Liver (tissue), 9 donors: ENCODE data around the gene JCHAIN. TPM values are rescaled to one million over a fixed set of nuclear protein-coding genes. Genes with fewer than 3 reads are reported as not detected.

Source experiments
- DNase-seq: peaks from one replicate; pipeline ENCODE4 v3.0.0-alpha.2; 2017; ENCODE audit warnings: low spot score
- H3K27ac ChIP-seq, 2 donors: one replicate each; pipeline ENCODE4 v1.7.0; 2013; ENCODE audit warnings: inconsistent platforms in 2 of 2, low read length in 2 of 2, control low read depth in 1 of 2, low read depth in 1 of 2, mild to moderate bottlenecking in 1 of 2
- H3K27me3 ChIP-seq, 4 donors: one replicate each; pipeline versions ENCODE4 v1.6.1 to v1.7.0; 2013; ENCODE audit warnings: low read length in 3 of 4, inconsistent platforms in 1 of 4, mild to moderate bottlenecking in 1 of 4, moderate library complexity in 1 of 4; ENCODE audit not compliant: control insufficient read depth in 4 of 4, insufficient read depth in 4 of 4
- H3K36me3 ChIP-seq, 4 donors: one replicate each; pipeline versions ENCODE4 v1.6.1 to v1.7.0; 2013; ENCODE audit warnings: low read length in 3 of 4, mild to moderate bottlenecking in 3 of 4, low read depth in 1 of 4, moderate library complexity in 1 of 4; ENCODE audit not compliant: control insufficient read depth in 4 of 4, insufficient read depth in 3 of 4
- H3K4me1 ChIP-seq, 4 donors: one replicate each; pipeline versions ENCODE4 v1.6.1 to v1.7.0; 2013; ENCODE audit warnings: low read length in 3 of 4, mild to moderate bottlenecking in 3 of 4, moderate library complexity in 1 of 4; ENCODE audit not compliant: control insufficient read depth in 4 of 4, insufficient read depth in 4 of 4
- H3K4me3 ChIP-seq, 3 donors: one replicate each; pipeline versions ENCODE4 v1.6.1 to v1.7.0; 2013; ENCODE audit warnings: low read length in 3 of 3, control low read depth in 1 of 3, low read depth in 1 of 3, mild to moderate bottlenecking in 1 of 3
- H3K9ac ChIP-seq, 2 donors: one replicate each; pipeline ENCODE4 v1.7.0; 2013; ENCODE audit warnings: low read length in 2 of 2, mild to moderate bottlenecking in 2 of 2, moderate library complexity in 2 of 2, control low read depth in 1 of 2, low read depth in 1 of 2
- H3K9me3 ChIP-seq, 4 donors: one replicate each; pipeline versions ENCODE4 v1.6.1 to v1.7.0; 2013; ENCODE audit warnings: low read length in 3 of 4; ENCODE audit not compliant: control insufficient read depth in 4 of 4
- FOXA2 ChIP-seq: IDR thresholded peaks from 2 replicates; pipeline ENCODE4 v1.6.1; 2016; ENCODE audit warnings: antibody characterized with exemption
- HNF4A ChIP-seq, 2 donors: conservative IDR thresholded peaks; 2 replicates each; pipeline ENCODE4 v1.6.1; 2016; ENCODE audit warnings: antibody characterized with exemption in 2 of 2, mild to moderate bottlenecking in 2 of 2
- HNF4G ChIP-seq: IDR thresholded peaks from 2 replicates; pipeline ENCODE4 v1.6.1; 2016; ENCODE audit warnings: antibody characterized with exemption
- JUND ChIP-seq, 2 donors: IDR thresholded peaks; 2 replicates each; pipeline ENCODE4 v1.6.1; 2016; ENCODE audit warnings: antibody characterized with exemption in 2 of 2
- NR2F2 ChIP-seq: IDR thresholded peaks from 2 replicates; pipeline ENCODE4 v1.6.1; 2016; ENCODE audit warnings: antibody characterized with exemption
- SP1 ChIP-seq: IDR thresholded peaks from 2 replicates; pipeline ENCODE4 v1.6.1; 2018; ENCODE audit warnings: antibody characterized with exemption, mild to moderate bottlenecking
- WGBS: extraction: QIAGEN DNeasy Blood & Tissue Kit; methylation state at CpG from one replicate; pipeline ENCODE4 v1.1.7; 2013; 5-methylcytosine and 5-hydroxymethylcytosine counted together
- polyA plus RNA-seq, 2 donors: library from polyadenylated mRNA; stranded (reverse) in 1 of 2; unstranded in 1 of 2; fragments of 200-250 nt in 1 of 2; fragments of >200 nt in 1 of 2; fragmentation: Nextera tagmentation in 1 of 2; extraction: Ambion mirVana in 1 of 2; gene quantifications; one replicate each; pipeline versions ENCODE4 v1.2.1 to v1.2.3, GENCODE V29; 2013 to 2015
- total RNA-seq, 2 donors: library from RNA; depleted of rRNA; stranded (reverse); fragments of >200 nt; gene quantifications; one replicate each; pipeline ENCODE4 v1.2.3, GENCODE V29; 2014
- TF ChIP-seq, protein P1 (sequence below): fragments of 150-350 bp; IDR thresholded peaks from 2 replicates; pipeline ENCODE4 v1.5.1; 2017; ENCODE audit warnings: improper control_type of control experiment, low read depth, low read length; ENCODE audit not compliant: missing input control
- TF ChIP-seq, protein P2 (sequence below): IDR thresholded peaks from 2 replicates; pipeline ENCODE4 v1.6.1; 2016; ENCODE audit warnings: antibody characterized with exemption, mild to moderate bottlenecking
- TF ChIP-seq, protein P3 (sequence below): IDR thresholded peaks from 2 replicates; pipeline ENCODE4 v1.6.1; 2016; ENCODE audit warnings: antibody characterized with exemption
- donor health status: healthy.
- donor health status: healthy.
- donor health status: healthy.
- donor health status: healthy.
- donor health status: healthy.

JCHAIN gene
- total and polyA plus RNA-seq, 4 donors: 2.1 to 69.5 (median 9.7) TPM

DNA sequence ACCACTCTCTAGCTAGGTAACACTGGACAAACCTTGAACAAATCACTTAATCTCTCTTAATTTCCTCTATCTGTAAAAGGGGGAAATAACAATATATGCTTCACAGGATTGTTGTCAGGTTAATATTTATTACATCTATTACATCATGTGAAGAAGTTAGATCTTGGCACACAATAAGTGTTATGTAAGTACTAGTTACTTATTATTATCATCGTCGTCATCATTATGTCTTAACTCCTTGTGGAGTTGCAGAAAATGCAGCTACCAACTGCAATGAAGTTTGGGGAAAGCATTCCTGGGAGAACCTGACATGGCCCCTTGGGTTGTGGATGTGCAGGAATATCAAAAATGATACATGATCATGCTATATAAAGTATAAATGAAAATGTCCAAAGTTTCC, 4.8 kb upstream of the JCHAIN start:
- H3K4me3 ChIP-seq: no peak overlapping the region
- 32% methylated on average over 2 of the region's 2 CpGs for WGBS
- no peak for DNase-seq
- no peak overlapping the region for H3K27ac ChIP-seq
- no peaks in the 10 kb centered on the region for H3K9me3 ChIP-seq
- no peaks in the 10 kb centered on the region for H3K27me3 ChIP-seq
- no peaks in the 10 kb centered on the region for H3K36me3 ChIP-seq
- H3K9ac ChIP-seq: no peak overlapping the region
- peaks cover 0 to 2% (median 0%) of the 10 kb centered on the region in 4 donors for H3K4me1 ChIP-seq
- TF ChIP-seq FOXA2: no peak
- TF ChIP-seq, protein P1, sequence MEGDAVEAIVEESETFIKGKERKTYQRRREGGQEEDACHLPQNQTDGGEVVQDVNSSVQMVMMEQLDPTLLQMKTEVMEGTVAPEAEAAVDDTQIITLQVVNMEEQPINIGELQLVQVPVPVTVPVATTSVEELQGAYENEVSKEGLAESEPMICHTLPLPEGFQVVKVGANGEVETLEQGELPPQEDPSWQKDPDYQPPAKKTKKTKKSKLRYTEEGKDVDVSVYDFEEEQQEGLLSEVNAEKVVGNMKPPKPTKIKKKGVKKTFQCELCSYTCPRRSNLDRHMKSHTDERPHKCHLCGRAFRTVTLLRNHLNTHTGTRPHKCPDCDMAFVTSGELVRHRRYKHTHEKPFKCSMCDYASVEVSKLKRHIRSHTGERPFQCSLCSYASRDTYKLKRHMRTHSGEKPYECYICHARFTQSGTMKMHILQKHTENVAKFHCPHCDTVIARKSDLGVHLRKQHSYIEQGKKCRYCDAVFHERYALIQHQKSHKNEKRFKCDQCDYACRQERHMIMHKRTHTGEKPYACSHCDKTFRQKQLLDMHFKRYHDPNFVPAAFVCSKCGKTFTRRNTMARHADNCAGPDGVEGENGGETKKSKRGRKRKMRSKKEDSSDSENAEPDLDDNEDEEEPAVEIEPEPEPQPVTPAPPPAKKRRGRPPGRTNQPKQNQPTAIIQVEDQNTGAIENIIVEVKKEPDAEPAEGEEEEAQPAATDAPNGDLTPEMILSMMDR: no peak
- no peak for TF ChIP-seq HNF4A (conservative IDR thresholded peaks at IDR 0.05)
- no peak for TF ChIP-seq NR2F2
- TF ChIP-seq, protein P2, sequence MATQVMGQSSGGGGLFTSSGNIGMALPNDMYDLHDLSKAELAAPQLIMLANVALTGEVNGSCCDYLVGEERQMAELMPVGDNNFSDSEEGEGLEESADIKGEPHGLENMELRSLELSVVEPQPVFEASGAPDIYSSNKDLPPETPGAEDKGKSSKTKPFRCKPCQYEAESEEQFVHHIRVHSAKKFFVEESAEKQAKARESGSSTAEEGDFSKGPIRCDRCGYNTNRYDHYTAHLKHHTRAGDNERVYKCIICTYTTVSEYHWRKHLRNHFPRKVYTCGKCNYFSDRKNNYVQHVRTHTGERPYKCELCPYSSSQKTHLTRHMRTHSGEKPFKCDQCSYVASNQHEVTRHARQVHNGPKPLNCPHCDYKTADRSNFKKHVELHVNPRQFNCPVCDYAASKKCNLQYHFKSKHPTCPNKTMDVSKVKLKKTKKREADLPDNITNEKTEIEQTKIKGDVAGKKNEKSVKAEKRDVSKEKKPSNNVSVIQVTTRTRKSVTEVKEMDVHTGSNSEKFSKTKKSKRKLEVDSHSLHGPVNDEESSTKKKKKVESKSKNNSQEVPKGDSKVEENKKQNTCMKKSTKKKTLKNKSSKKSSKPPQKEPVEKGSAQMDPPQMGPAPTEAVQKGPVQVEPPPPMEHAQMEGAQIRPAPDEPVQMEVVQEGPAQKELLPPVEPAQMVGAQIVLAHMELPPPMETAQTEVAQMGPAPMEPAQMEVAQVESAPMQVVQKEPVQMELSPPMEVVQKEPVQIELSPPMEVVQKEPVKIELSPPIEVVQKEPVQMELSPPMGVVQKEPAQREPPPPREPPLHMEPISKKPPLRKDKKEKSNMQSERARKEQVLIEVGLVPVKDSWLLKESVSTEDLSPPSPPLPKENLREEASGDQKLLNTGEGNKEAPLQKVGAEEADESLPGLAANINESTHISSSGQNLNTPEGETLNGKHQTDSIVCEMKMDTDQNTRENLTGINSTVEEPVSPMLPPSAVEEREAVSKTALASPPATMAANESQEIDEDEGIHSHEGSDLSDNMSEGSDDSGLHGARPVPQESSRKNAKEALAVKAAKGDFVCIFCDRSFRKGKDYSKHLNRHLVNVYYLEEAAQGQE: no peak
- TF ChIP-seq, protein P3, sequence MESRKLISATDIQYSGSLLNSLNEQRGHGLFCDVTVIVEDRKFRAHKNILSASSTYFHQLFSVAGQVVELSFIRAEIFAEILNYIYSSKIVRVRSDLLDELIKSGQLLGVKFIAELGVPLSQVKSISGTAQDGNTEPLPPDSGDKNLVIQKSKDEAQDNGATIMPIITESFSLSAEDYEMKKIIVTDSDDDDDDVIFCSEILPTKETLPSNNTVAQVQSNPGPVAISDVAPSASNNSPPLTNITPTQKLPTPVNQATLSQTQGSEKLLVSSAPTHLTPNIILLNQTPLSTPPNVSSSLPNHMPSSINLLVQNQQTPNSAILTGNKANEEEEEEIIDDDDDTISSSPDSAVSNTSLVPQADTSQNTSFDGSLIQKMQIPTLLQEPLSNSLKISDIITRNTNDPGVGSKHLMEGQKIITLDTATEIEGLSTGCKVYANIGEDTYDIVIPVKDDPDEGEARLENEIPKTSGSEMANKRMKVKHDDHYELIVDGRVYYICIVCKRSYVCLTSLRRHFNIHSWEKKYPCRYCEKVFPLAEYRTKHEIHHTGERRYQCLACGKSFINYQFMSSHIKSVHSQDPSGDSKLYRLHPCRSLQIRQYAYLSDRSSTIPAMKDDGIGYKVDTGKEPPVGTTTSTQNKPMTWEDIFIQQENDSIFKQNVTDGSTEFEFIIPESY: no peak
- TF ChIP-seq SP1: no peak
- TF ChIP-seq HNF4G: no peak

DNA sequence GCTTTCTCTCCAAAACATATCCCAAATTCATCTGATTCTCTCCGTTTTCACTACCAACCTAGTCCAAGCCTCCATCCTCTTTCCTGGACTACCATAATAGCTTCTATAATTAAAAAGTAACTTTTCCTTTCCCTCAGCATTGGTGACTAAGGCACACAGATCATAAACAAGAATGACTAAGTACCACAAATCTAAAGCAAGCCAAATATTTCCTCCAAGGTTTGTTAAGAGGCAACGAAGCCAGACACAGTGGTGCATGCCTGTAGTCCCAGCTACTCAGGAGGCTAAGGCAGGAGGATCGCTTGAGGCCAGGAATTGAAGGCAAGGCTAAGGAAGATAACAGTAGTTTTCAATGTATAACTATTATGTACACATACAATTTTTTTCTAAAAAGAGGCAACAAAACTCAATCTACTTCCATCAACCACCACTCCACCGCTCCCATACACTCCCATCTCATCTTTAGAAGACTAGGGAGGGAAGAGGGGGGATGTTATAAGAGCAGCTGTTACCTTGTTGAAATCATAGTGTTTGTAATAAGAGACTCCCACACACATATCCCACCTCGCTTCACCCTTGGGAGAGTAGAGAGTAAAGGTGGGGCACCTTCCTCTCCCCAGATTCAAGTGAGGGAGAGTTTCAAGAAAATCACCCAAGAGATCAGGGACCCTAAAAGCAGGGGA, 4.2 kb upstream of the JCHAIN start:
- no peaks in the 10 kb centered on the region for H3K36me3 ChIP-seq
- H3K4me1 ChIP-seq: peaks cover 0 to 2% (median 0%) of the 10 kb centered on the region in 4 donors
- H3K4me3 ChIP-seq: no peak overlapping the region
- no peak for DNase-seq
- TF ChIP-seq JUND (IDR thresholded peaks at IDR 0.05): no peak
- H3K9me3 ChIP-seq: no peaks in the 10 kb centered on the region
- 87% methylated on average over 5 of the region's 5 CpGs for WGBS
- H3K27me3 ChIP-seq: no peaks in the 10 kb centered on the region
- no peak overlapping the region for H3K27ac ChIP-seq
- H3K9ac ChIP-seq: no peak overlapping the region
